ENCODE data around the gene KLHL2. TPM values are rescaled to one million over a fixed set of nuclear protein-coding genes. Genes with fewer than 3 reads are reported as not detected.

KLHL2 gene
- total and polyA plus RNA-seq, 2 of the 13 experiments (the other 11 are each of a cell fraction or from before 2014, with no cell fraction given) = 9.2 to 17.6 TPM

DNA sequence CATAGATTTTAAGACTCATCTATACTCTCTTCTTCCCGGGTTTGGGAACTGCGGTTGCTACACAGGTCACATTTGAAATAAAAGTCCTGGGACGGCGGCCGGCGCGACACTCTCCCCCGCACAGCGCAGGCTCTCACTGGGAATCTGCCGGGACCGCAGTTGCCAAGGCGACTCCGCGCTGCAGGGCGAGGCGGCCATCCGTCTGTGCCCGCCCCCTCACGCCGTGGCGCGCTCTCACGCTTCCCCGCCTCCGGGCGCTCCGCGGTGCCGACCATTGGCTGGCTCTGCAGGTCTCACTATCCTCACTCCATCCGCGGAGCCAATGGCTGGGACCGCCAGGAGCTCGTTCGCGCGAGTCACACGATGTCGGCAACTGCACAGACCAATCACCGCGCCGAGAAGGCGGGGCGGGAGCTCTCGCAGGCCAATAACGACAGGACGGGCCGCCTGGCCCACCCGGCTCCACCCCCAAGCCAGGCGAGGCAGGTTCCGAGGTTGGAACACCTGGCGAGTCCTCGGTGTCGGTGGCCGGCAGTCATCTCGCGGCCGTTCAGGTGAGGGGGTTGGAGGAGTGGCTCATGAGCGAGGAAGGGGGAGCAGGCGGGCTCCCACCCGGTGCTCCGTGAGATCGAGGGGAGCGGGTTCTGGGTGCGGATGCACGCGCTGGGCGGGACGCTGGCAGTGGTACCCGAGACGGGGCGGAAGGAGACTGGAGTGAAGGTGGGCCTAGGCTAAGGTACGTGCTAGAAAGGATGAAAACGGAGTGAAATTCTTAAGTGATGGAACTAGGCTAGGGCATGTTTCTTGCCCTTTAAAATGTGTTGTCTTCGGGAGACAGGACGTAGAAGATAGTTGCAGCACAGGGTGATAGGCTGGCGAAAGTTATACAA lies 120.1 kb downstream of the KLHL2 start, which contains the start of gene MSMO1 (continued):
- TF ChIP-seq, protein P1, sequence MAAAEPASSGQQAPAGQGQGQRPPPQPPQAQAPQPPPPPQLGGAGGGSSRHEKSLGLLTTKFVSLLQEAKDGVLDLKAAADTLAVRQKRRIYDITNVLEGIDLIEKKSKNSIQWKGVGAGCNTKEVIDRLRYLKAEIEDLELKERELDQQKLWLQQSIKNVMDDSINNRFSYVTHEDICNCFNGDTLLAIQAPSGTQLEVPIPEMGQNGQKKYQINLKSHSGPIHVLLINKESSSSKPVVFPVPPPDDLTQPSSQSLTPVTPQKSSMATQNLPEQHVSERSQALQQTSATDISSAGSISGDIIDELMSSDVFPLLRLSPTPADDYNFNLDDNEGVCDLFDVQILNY (CRISPR knock-in tag; conservative IDR thresholded peaks at IDR 0.05) = peak; percentile 81
- TF ChIP-seq, protein P2, sequence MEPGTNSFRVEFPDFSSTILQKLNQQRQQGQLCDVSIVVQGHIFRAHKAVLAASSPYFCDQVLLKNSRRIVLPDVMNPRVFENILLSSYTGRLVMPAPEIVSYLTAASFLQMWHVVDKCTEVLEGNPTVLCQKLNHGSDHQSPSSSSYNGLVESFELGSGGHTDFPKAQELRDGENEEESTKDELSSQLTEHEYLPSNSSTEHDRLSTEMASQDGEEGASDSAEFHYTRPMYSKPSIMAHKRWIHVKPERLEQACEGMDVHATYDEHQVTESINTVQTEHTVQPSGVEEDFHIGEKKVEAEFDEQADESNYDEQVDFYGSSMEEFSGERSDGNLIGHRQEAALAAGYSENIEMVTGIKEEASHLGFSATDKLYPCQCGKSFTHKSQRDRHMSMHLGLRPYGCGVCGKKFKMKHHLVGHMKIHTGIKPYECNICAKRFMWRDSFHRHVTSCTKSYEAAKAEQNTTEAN (CRISPR knock-in tag; conservative IDR thresholded peaks at IDR 0.05) = no peak
- TF ChIP-seq TOE1 (CRISPR knock-in tag; IDR thresholded peaks at IDR 0.05) (0 out of 2 replicates have a peak, but pooled peaks have one; percentile 57), CBX2 (IDR thresholded peaks at IDR 0.05; ENCODE audit: low read depth, low read length) (no peak), CBX2 (CRISPR knock-in tag; IDR thresholded peaks at IDR 0.05; ENCODE audit: low read depth) (no peak), AKAP8 (CRISPR knock-in tag; IDR thresholded peaks at IDR 0.05) (peak; percentile 72; the same call in 1 of the 2 replicates), KLF16 (CRISPR knock-in tag; IDR thresholded peaks at IDR 0.05) (peak in 1 of 2 experiments; percentile 81; a peak in 2 of 4 replicates), ZSCAN20 (CRISPR knock-in tag; IDR thresholded peaks at IDR 0.05; ENCODE audit: borderline replicate concordance) (no peak), FLYWCH1 (CRISPR knock-in tag; IDR thresholded peaks at IDR 0.05) (peak; percentile 78; the same call in 1 of the 2 replicates), GRHL1 (CRISPR knock-in tag; conservative IDR thresholded peaks at IDR 0.05) (no peak), KLF15 (CRISPR knock-in tag; IDR thresholded peaks at IDR 0.05; ENCODE audit: borderline replicate concordance) (peak; percentile 84; the same call in 1 of the 2 replicates), CREBL2 (CRISPR knock-in tag; IDR thresholded peaks at IDR 0.05; ENCODE audit: borderline replicate concordance) (no peak), FOXJ3 (CRISPR knock-in tag; IDR thresholded peaks at IDR 0.05; ENCODE audit: borderline replicate concordance) (0 out of 2 replicates have a peak, but pooled peaks have one; percentile 17), DNMT3B (CRISPR knock-in tag; conservative IDR thresholded peaks at IDR 0.05) (no peak), ZNF281 (CRISPR knock-in tag; IDR thresholded peaks at IDR 0.05; ENCODE audit: borderline replicate concordance) (no peak)
- TF ChIP-seq, protein P3, sequence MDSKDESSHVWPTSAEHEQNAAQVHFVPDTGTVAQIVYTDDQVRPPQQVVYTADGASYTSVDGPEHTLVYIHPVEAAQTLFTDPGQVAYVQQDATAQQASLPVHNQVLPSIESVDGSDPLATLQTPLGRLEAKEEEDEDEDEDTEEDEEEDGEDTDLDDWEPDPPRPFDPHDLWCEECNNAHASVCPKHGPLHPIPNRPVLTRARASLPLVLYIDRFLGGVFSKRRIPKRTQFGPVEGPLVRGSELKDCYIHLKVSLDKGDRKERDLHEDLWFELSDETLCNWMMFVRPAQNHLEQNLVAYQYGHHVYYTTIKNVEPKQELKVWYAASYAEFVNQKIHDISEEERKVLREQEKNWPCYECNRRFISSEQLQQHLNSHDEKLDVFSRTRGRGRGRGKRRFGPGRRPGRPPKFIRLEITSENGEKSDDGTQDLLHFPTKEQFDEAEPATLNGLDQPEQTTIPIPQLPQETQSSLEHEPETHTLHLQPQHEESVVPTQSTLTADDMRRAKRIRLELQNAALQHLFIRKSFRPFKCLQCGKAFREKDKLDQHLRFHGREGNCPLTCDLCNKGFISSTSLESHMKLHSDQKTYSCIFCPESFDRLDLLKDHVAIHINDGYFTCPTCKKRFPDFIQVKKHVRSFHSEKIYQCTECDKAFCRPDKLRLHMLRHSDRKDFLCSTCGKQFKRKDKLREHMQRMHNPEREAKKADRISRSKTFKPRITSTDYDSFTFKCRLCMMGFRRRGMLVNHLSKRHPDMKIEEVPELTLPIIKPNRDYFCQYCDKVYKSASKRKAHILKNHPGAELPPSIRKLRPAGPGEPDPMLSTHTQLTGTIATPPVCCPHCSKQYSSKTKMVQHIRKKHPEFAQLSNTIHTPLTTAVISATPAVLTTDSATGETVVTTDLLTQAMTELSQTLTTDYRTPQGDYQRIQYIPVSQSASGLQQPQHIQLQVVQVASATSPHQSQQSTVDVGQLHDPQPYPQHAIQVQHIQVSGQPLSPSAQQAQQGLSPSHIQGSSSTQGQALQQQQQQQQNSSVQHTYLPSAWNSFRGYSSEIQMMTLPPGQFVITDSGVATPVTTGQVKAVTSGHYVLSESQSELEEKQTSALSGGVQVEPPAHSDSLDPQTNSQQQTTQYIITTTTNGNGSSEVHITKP (CRISPR knock-in tag; IDR thresholded peaks at IDR 0.05; ENCODE audit: low read depth) = no peak
